Mesendoderm (in vitro differentiated cells): ENCODE data around the gene LRBA.
A peak's percentile ranks its signal among the peaks of the same experiment; 100 is the strongest.

ENCODE experiments used
- DNase-seq: peaks from one replicate; pipeline ENCODE4 v3.0.0; 2013
- H2AK5ac ChIP-seq: 2 replicates; pipeline ENCODE4 v1.6.1; 2013; ENCODE audit warnings: low read length, inconsistent platforms
- H2BK120ac ChIP-seq: 2 replicates; pipeline ENCODE4 v1.6.1; 2013; ENCODE audit warnings: low read depth, mild to moderate bottlenecking, low read length, moderate library complexity, mixed read lengths
- H2BK15ac ChIP-seq: replicated peaks from 2 replicates; pipeline ENCODE4 v1.6.1; 2013; ENCODE audit warnings: low read depth, mild to moderate bottlenecking, moderate library complexity
- H2BK5ac ChIP-seq: 2 replicates; pipeline ENCODE4 v1.6.1; 2013; ENCODE audit warnings: low read length, inconsistent platforms
- H3K18ac ChIP-seq: 2 replicates; pipeline ENCODE4 v1.6.1; 2013; ENCODE audit warnings: mild to moderate bottlenecking, low read length, mixed read lengths
- H3K23ac ChIP-seq: one replicate; pipeline ENCODE4 v1.6.1; 2013; ENCODE audit warnings: low read length
- H3K27ac ChIP-seq: 2 replicates; pipeline ENCODE4 v1.5.1; 2013; ENCODE audit warnings: low read depth, mild to moderate bottlenecking, inconsistent platforms, low read length, moderate library complexity
- H3K27me3 ChIP-seq: 2 replicates; pipeline ENCODE4 v1.6.1; 2013; ENCODE audit warnings: low read length, control low read depth, mild to moderate bottlenecking, inconsistent platforms; ENCODE audit not compliant: insufficient read depth, poor library complexity
- H3K36me3 ChIP-seq: 2 replicates; pipeline ENCODE4 v1.6.1; 2013; ENCODE audit warnings: low read length, inconsistent platforms; ENCODE audit not compliant: control insufficient read depth, insufficient read depth
- H3K4ac ChIP-seq: one replicate; pipeline ENCODE4 v1.6.1; 2013; ENCODE audit warnings: low read depth, mild to moderate bottlenecking, low read length, moderate library complexity
- H3K4me1 ChIP-seq: 2 replicates; pipeline ENCODE4 v1.6.1; 2013; ENCODE audit warnings: low read depth, low read length, inconsistent platforms; ENCODE audit not compliant: control insufficient read depth
- H3K4me2 ChIP-seq: 2 replicates; pipeline ENCODE4 v1.6.1; 2013; ENCODE audit warnings: low read length
- H3K4me3 ChIP-seq: 2 replicates; pipeline ENCODE4 v1.5.1; 2013; ENCODE audit warnings: mild to moderate bottlenecking, low read length
- H3K56ac ChIP-seq: one replicate; pipeline ENCODE4 v1.6.1; 2013; ENCODE audit warnings: low read length
- H3K79me1 ChIP-seq: 2 replicates; pipeline ENCODE4 v1.6.1; 2013; ENCODE audit warnings: low read length, inconsistent platforms
- H3K79me2 ChIP-seq: 2 replicates; pipeline ENCODE4 v1.6.1; 2013; ENCODE audit warnings: mild to moderate bottlenecking, low read length; ENCODE audit not compliant: control insufficient read depth, insufficient read depth
- H3K9ac ChIP-seq: 2 replicates; pipeline ENCODE4 v1.6.1; 2013; ENCODE audit warnings: low read length, inconsistent platforms
- H4K5ac ChIP-seq: one replicate; pipeline ENCODE4 v1.6.1; 2013; ENCODE audit warnings: low read length
- H4K8ac ChIP-seq: one replicate; pipeline ENCODE4 v1.6.1; 2013; ENCODE audit warnings: low read depth, mild to moderate bottlenecking, control low read depth, low read length, moderate library complexity
- WGBS: extraction: QIAGEN DNeasy Blood & Tissue Kit; methylation state at CpG from one replicate; pipeline ENCODE4 v1.1.7; 2013; ENCODE audit warnings: low lambda C conversion rate, missing lambda C conversion rate; ENCODE audit not compliant: insufficient coverage; ENCODE audit errors: extremely low coverage; 5-methylcytosine and 5-hydroxymethylcytosine counted together

Gene LRBA

DNA sequence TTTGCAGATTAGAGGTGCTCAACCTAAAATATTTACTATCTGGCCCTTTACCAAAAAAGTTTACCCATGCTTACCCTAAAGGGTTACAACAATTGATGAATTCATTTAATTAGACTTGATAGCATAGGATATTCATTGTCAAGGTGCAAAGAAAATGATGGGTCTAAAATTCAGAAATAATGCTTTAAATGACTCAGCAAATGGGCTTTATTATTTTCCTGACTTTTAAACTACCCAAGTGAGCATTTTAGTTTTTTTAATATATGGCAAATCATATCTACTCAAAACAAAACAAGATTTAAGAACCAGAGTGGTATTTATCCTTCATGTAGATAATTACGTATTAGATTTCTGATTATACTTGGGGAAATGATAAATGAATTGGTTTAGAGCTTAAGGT is 701.1 kb downstream of the LRBA start:
- Histone ChIP-seq H4K8ac (no peak overlapping the region), H3K79me2 (no peaks in the 10 kb centered on the region), H3K23ac (no peak overlapping the region), H3K9ac (no peak overlapping the region), H3K18ac (no peak overlapping the region), H3K27ac (no peak overlapping the region), H3K56ac (no peak overlapping the region), H3K4me1 (peaks cover 16% of the 10 kb centered on the region), H2AK5ac (no peak overlapping the region), H3K4ac (no peak overlapping the region), H3K4me2 (no peak overlapping the region), H3K4me3 (no peak overlapping the region), H2BK15ac (no peak overlapping the region), H3K79me1 (no peaks in the 10 kb centered on the region), H3K27me3 (no peaks in the 10 kb centered on the region), H4K5ac (no peak overlapping the region), H3K36me3 (no peaks in the 10 kb centered on the region), H2BK120ac (no peak overlapping the region), H2BK5ac (no peak overlapping the region)
- DNase-seq: no peak
- WGBS: no CpG with 5 or more reads among the region's 1 CpG

DNA sequence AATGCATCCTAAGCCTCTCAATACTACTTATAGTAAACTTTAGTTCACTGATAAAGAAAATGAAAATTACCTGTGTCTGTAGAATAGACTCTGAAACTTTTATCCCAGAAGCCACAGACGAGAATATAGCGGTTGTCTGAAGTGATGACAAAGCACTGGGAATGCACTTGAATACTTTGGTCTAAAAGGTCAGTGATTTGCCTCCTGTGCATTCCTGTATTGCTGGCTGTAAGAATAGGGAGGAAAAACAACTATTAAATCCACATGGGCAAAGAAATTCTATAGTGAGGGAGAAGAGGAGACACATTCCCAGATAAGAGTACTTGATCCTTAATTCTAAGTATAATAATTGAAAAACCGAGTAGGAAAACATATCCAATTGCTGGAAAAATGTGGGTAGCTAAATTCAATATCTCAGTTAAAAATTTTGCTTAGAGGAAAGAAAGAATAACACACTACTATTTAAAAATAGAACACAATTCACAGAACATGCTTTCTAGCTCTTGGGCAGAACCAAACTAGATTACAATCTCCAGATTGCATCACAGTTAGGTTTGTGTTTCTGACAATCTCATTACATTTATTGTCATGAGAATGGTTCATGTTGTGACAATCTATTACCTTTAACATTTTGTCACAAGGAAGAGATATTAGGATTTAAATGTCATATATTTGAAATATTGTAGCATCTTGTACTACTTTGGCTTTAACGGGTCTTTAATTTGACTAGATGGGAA is 704.8 kb downstream of the LRBA start:
- no CpG with 5 or more reads among the region's 4 CpGs for WGBS
- no peak for DNase-seq
- H2AK5ac ChIP-seq: no peak overlapping the region
- H2BK5ac ChIP-seq: no peak overlapping the region
- no peak overlapping the region for H3K4me3 ChIP-seq
- no peak overlapping the region for H4K5ac ChIP-seq
- H2BK120ac ChIP-seq: no peak overlapping the region
- H3K9ac ChIP-seq: no peak overlapping the region
- no peaks in the 10 kb centered on the region for H3K79me2 ChIP-seq
- H2BK15ac ChIP-seq: no peak overlapping the region
- H3K27me3 ChIP-seq: no peaks in the 10 kb centered on the region
- H3K4me2 ChIP-seq: no peak overlapping the region
- no peak overlapping the region for H3K23ac ChIP-seq
- H3K36me3 ChIP-seq: no peaks in the 10 kb centered on the region
- H3K79me1 ChIP-seq: no peaks in the 10 kb centered on the region
- H3K18ac ChIP-seq: peak overlapping the region; percentile 60
- H3K4ac ChIP-seq: no peak overlapping the region
- H3K27ac ChIP-seq: no peak overlapping the region
- peaks cover 5% of the 10 kb centered on the region for H3K4me1 ChIP-seq
- H3K56ac ChIP-seq: no peak overlapping the region
- H4K8ac ChIP-seq: no peak overlapping the region

DNA sequence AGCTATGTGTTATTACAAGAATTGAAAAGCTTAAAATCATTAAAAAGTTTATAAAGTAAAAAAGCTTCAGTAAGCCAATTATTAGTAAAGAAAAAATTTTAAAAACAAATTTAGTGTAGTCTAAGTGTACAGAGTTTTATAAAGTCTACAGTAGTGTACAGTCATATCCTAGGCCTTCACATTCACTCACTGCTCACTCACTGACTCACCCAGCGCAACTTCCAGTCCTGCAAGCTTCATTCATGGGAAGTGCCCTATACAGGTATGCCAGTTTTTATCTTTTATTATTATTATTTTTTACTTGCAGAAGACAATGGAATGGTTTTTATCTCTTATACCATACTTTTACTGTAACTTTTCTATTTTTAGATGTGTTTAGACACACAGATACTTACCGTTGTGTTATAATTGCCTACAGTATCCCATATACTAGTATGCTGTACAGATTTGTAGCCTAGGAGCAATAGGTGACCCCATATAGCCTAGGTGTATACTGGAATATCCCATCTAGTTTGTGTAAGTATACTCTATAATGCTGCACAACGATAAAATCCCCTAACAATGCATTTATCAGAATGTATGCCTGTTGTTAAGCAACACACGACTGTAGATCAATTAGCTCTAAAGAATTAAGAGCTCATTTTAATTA is 706.1 kb downstream of the LRBA start:
- H2BK15ac ChIP-seq: no peak overlapping the region
- no peak overlapping the region for H3K4me3 ChIP-seq
- H3K27me3 ChIP-seq: no peaks in the 10 kb centered on the region
- no peak overlapping the region for H3K56ac ChIP-seq
- no peak overlapping the region for H3K23ac ChIP-seq
- no peak overlapping the region for H2BK120ac ChIP-seq
- no peak overlapping the region for H2AK5ac ChIP-seq
- H3K18ac ChIP-seq: no peak overlapping the region
- no peaks in the 10 kb centered on the region for H3K4me1 ChIP-seq
- H3K27ac ChIP-seq: no peak overlapping the region
- no peak overlapping the region for H3K4me2 ChIP-seq
- no peak overlapping the region for H4K8ac ChIP-seq
- H3K79me1 ChIP-seq: no peaks in the 10 kb centered on the region
- no peak overlapping the region for H2BK5ac ChIP-seq
- H4K5ac ChIP-seq: no peak overlapping the region
- H3K79me2 ChIP-seq: no peaks in the 10 kb centered on the region
- no CpG with 5 or more reads among the region's 4 CpGs for WGBS
- H3K9ac ChIP-seq: no peak overlapping the region
- H3K4ac ChIP-seq: no peak overlapping the region
- no peak for DNase-seq
- no peaks in the 10 kb centered on the region for H3K36me3 ChIP-seq

DNA sequence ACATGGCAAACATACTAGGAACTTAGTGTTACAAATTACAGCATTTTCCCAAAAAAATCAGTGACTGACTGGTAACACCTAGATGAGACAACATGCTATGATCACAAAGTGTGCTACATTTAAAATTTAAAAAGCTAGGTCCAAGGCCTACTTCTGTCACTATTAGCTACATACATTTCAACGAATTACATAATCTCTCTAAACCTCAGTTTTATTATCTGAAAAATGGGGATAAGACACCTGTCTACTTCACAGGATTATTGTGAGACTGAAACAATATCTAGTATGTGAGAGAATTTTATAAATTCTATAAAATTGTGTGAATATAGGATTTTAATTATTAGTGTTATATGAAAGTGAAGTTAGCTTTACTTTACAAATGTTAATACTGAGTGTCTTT is 708.4 kb downstream of the LRBA start:
- Histone ChIP-seq H3K9ac (no peak overlapping the region), H3K56ac (no peak overlapping the region), H3K4me2 (no peak overlapping the region), H3K4me1 (no peaks in the 10 kb centered on the region), H4K5ac (no peak overlapping the region), H4K8ac (no peak overlapping the region), H3K18ac (no peak overlapping the region), H2BK120ac (no peak overlapping the region), H3K27me3 (no peaks in the 10 kb centered on the region), H2BK5ac (no peak overlapping the region), H2AK5ac (no peak overlapping the region), H2BK15ac (no peak overlapping the region), H3K4ac (no peak overlapping the region), H3K23ac (no peak overlapping the region), H3K4me3 (no peak overlapping the region), H3K79me2 (no peaks in the 10 kb centered on the region), H3K27ac (no peak overlapping the region), H3K79me1 (no peaks in the 10 kb centered on the region), H3K36me3 (no peaks in the 10 kb centered on the region)
- WGBS: no CpG with 5 or more reads among the region's 1 CpG
- no peak for DNase-seq

DNA sequence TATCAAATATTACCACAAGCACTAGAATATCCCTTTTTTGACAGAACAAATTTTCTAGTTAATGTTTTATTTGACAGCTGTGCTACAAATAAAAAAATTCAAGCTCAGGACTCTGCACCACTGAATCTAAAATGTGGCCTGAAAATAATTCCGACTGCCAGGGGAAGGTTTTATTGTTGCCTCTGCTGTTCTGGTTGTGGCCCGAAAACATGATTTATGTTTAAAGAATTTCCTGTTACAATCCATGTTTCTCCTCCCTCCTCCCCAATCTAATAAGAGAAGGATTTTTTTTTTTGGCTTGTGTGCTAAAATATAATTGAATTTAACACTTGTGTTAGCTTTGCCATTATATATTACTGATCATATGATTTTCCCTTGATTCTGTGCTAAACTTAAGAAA is 709.1 kb downstream of the LRBA start:
- no peaks in the 10 kb centered on the region for H3K27me3 ChIP-seq
- H3K4me1 ChIP-seq: no peaks in the 10 kb centered on the region
- no peak overlapping the region for H2BK120ac ChIP-seq
- H3K36me3 ChIP-seq: no peaks in the 10 kb centered on the region
- no peak overlapping the region for H3K4ac ChIP-seq
- H3K79me1 ChIP-seq: no peaks in the 10 kb centered on the region
- no peak overlapping the region for H4K5ac ChIP-seq
- H3K23ac ChIP-seq: no peak overlapping the region
- no peak overlapping the region for H2BK15ac ChIP-seq
- no peak overlapping the region for H3K18ac ChIP-seq
- H3K4me2 ChIP-seq: no peak overlapping the region
- H3K27ac ChIP-seq: no peak overlapping the region
- no peak overlapping the region for H2BK5ac ChIP-seq
- H4K8ac ChIP-seq: no peak overlapping the region
- no CpG with 5 or more reads among the region's 2 CpGs for WGBS
- H3K4me3 ChIP-seq: no peak overlapping the region
- no peak for DNase-seq
- H3K56ac ChIP-seq: no peak overlapping the region
- H3K79me2 ChIP-seq: no peaks in the 10 kb centered on the region
- no peak overlapping the region for H2AK5ac ChIP-seq
- H3K9ac ChIP-seq: no peak overlapping the region
